Germinal center (tissue), 1 donor: Measurements from ENCODE around the gene KCNQ5.

Experiments
- DNase-seq: peaks from one replicate; pipeline ENCODE4 v3.0.0; 2012; ENCODE audit warnings: mixed read lengths, low spot score

Gene KCNQ5

GRCh38 chr6:73054958-73055357 lies 433.1 kb downstream of the KCNQ5 start:
- no peak for DNase-seq

- no peak for DNase-seq
Observed at GRCh38 chr6:73058736-73059135, 436.9 kb downstream of the KCNQ5 start.

- DNase-seq = no peak
Observed at GRCh38 chr6:73062130-73062529, 440.3 kb downstream of the KCNQ5 start.

GRCh38 chr6:73062837-73063236 lies 441.0 kb downstream of the KCNQ5 start:
- DNase-seq = no peak

GRCh38 chr6:73064266-73064665 lies 442.4 kb downstream of the KCNQ5 start:
- DNase-seq = no peak

- DNase-seq = no peak
Observed at GRCh38 chr6:73073238-73073637, 451.4 kb downstream of the KCNQ5 start.

- no peak for DNase-seq
Observed at GRCh38 chr6:73074175-73074574, 452.3 kb downstream of the KCNQ5 start.

GRCh38 chr6:73076211-73076954 lies 454.5 kb downstream of the KCNQ5 start:
- no peak for DNase-seq

GRCh38 chr6:73078333-73078862 lies 456.5 kb downstream of the KCNQ5 start:
- no peak for DNase-seq

- no peak for DNase-seq
Observed at GRCh38 chr6:73078908-73079610, 457.2 kb downstream of the KCNQ5 start.

GRCh38 chr6:73079611-73079955 lies 457.7 kb downstream of the KCNQ5 start:
- no peak for DNase-seq

GRCh38 chr6:73079978-73080377 lies 458.1 kb downstream of the KCNQ5 start:
- no peak for DNase-seq

GRCh38 chr6:73081955-73082354 lies 460.1 kb downstream of the KCNQ5 start:
- no peak for DNase-seq

GRCh38 chr6:73083886-73084285 lies 462.0 kb downstream of the KCNQ5 start:
- DNase-seq = no peak

- no peak for DNase-seq
Observed at GRCh38 chr6:73085443-73085871, 463.6 kb downstream of the KCNQ5 start.

GRCh38 chr6:73086726-73087125 lies 464.9 kb downstream of the KCNQ5 start:
- DNase-seq = no peak

- DNase-seq = no peak
Observed at GRCh38 chr6:73088138-73088813, 466.4 kb downstream of the KCNQ5 start.

- DNase-seq = no peak
Observed at GRCh38 chr6:73104921-73105320, 483.1 kb downstream of the KCNQ5 start.

GRCh38 chr6:73107016-73107415 lies 485.2 kb downstream of the KCNQ5 start:
- DNase-seq = no peak

- DNase-seq = no peak
Observed at GRCh38 chr6:73108949-73109348, 487.1 kb downstream of the KCNQ5 start.

- no peak for DNase-seq
Observed at GRCh38 chr6:73109659-73110058, 487.8 kb downstream of the KCNQ5 start.

- DNase-seq = no peak
Observed at GRCh38 chr6:73116330-73116729, 494.5 kb downstream of the KCNQ5 start.

- DNase-seq = no peak
Observed at GRCh38 chr6:73121421-73121993, 499.6 kb downstream of the KCNQ5 start.
